Dermis microvascular lymphatic vessel endothelial cell (primary cell): ENCODE measurements around the gene CCDC51. TPM values are rescaled to one million over a fixed set of nuclear protein-coding genes. Genes with fewer than 3 reads are reported as not detected.
A peak's percentile ranks its signal among the peaks of the same experiment; 100 is the strongest.

Experiments
- DNase-seq, 2 donors: peaks; one replicate each; pipeline versions ENCODE4 v3.0.0 to v3.0.0-alpha.2; 2010; ENCODE audit warnings: low read depth in 2 of 2
- total RNA-seq: library from RNA; depleted of rRNA; stranded (reverse); fragments of >200 nt; gene quantifications from 2 replicates; pipeline ENCODE4 v1.2.1, GENCODE V29; 2014

CCDC51 gene
- total RNA-seq, 1 donor from 2014 or later, result 13.1 TPM

DNA sequence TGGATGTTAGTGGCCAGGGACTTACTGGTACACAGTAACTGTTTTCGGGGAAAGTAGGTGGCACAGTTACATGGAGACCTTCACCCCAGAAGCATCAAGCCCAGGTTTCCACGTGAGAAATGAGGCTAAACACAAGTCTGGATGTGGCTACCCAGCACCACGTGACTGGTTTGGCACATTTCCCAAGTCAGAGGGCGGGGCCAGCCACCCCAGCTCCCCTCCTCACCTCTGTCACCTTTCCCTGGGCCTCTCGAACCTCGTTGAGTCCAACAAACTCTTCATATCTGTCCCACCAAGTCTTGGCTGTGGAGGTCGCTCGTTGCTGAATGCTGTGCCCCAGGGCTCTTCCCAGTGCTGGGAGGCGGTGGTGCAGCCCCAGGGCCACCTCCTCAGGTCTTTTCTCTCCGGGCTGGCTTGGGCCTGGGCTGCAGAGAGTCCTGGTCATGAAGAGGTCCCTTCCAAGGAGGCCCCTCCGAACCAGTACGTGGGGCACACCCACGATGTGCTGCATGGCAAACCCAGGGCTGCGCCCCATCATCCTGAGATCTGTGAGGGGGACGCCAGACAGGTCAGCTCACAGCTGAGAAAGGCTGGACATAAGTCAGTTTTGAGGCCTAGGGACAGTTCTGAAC lies 5.2 kb downstream of the CCDC51 start:
- no peak for DNase-seq

DNA sequence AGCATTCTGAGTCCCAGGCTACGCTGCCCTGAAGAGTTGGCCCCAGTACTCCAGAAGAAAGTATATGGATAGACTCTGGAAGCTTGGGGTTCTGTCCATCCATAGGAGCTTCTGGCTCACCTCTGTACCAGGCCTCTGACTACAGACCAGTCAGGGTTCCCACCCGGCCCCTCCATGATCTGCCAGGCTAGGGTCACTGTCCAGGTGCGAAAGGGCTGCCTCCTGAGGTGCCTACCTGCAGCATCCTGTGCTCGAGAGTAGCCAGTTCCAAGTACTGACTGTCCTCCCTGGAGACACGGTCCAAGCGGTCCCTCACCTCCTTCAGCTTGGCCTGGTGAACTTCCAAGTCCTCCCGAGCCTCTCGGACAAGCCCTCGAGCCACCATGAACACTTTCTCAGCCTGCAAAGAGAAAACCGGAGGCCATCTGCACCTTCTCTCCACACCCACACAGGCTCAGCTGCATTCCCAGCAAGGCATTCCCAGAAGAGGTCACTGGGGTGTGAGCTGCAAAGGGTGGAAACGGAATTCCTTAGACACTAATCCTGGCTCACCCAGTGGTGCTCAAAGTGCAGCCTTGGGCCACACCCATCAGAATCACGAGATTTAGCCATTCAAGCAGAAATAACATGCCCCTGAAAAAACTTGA lies 6.3 kb downstream of the CCDC51 start:
- no peak for DNase-seq

DNA sequence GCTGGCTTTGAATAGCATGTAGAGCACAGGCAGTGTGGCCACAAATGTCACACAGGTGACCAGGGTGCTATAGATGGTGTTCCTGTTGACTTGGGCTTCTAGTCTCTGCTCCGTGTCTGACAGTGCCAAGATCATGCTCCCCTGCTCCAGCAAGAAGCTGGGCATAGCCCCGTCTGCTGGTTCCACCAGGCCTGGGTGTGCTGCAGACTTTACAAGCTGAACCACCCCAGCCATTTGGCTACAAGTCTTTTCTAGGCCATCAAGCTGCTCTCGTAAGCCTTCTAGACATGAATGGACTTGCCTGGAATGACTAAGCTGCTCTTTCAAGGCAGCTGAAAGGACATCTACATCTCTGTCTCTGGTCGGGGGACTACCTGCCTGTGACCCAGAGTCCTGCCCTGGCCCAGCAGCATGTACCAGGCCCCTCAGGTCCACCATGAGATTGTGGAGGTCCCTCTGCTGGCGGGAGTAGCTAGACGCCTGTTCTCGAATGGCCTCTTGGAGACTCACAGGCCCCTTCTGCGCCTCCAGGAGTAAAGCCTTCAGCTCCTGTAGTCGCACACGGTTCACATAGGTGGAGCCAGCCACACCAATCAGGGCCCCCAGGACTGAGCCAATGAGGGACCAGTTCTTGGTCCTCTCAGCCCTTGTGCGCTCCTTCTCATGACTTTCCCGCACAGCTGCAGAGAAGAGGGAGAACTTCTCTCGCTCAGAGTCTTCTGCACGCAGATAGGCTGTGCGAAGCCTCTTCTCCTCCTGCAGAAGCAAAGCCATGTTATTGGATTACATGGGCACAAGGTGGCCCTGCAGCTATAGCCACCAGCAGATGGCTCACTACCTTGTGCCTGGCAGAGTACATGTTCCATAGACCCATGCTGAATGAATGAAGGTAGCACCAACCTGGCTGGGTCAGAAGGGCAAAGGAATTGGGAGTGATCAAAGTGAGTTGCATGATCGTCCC lies 7.2 kb downstream of the CCDC51 start:
- peak in 1 of 2 donors; percentile 26 for DNase-seq

DNA sequence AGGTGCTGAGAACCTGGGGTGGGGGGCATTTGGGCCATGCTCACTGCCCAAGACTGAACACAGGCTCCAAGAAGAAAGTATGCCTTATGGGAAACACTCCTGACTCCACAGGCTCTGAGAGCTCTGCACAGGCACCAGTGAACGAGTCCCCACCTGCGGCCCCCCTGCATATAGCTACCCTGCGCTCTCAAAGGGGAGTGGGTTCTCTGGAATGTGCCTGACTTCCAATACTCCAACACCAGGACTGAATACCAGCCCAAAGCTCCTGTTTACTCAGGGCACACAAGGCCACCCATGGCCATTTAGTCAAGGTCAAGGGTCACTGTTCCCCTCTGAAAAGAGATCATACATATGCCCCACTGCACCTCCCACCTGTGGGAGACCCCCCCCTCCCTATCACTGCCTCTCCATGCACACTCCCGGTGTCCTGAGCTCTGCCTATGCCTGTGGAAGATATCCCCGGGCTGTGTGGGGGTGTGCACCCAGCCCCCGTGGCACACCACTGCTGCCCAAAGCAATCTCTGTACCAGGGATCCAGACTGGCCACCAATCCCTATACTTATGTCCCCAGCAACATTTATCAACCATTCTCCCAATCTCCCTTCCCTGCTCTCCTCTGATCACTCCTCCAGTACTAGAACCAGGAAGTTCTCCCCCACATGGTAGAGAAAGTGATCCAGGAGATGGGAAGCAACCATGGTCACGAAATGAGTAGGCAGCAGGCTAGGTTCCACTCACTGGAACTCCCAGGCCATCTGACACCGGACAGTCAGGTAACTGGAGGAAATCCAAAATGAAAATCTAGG lies 8.5 kb downstream of the CCDC51 start:
- DNase-seq, result no peak

DNA sequence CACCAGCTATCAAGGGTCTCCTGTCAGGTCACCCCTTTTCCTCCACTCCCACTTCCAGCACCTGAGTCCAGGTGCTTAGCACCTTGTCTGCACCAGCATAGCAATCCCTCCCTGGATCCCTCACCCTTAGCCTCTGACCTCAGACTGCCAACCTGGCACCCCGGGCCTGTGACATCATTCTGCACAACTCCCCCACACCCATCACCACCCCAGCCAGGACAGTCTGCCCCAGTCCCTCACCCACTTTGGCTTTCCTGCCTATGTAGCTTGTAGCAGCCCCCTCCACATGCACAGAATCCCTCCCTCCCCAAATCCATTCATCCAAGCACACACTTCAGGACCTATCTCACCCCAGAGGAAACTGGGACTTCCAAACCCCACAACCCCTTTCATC lies 9.2 kb downstream of the CCDC51 start:
- no peak for DNase-seq

DNA sequence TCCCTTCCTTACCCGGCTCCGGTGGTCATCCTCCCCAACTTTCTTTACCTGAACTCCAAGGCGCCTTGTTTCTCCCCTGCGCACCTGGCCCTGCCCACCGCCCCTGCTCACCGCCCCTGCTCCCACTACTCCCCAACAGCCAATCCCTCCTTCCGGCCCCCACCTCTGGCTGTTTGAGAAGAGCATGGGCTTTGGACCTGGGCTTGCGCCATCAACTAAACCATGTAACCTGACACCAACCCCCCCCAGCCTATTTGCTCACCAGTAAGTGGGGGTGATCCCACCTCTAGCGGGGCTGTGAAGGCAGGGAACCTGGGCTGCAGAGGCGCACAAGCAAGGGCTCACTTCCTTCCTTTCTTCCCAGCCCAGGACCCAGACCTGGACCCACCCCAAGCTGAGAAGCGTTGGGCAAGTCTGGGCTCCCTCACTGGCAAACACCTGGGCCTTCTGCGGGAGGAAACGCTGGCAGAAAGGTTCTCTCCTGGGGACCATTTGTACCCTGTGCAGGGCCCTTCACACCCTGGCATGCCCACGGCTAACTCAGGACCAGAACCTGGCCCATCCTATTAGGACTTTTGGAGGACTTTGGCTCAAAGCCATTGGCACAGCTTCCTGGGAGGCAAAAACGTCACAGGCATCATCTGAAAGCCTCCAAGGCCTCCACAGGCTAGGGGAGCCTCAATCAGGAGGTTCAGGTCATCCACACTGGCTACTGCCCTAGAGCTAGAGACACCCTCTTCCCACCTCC lies 9.8 kb downstream of the CCDC51 start, which contains the start of gene PLXNB1:
TSS of gene PLXNB1 (minus strand) at position 127 of the 748 bp plus-strand sequence. CDS start 5,475 bp downstream, outside the sequence.
- DNase-seq, result peak in 1 of 2 donors; percentile 50

DNA sequence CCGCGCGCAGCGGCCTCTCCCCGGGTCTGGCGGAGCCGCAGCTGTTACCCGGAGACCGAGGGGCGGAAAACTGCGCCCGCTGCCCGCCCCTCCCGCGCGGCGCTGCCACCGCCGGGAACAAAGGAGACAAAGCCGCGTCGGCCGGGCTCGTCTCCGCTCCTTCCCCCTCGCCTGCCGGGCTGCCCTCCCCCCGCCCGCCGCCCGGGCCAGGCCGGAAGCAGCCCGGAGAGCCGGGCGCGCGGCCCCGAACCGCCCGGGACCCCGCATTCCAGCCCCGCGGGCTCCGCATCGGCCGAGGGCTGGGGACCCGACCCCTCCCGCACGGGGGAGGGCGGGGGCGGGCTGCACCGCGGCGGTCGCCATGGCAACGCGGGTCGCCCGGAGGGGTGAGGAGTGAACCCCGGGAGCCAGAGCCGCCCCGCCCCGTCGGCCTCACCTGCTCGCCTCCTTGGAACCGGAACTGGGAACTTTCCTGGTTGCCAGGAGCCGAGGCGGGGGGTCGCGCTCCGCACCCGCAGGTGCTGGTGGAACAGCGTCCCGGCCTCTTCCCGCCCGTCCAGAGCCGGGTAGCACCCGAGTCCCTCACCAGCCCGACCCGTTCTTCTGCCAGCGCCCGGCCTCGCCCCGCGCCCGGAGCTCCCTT lies 10.5 kb downstream of the CCDC51 start:
- peak in 1 of 2 donors; percentile 38 for DNase-seq

DNA sequence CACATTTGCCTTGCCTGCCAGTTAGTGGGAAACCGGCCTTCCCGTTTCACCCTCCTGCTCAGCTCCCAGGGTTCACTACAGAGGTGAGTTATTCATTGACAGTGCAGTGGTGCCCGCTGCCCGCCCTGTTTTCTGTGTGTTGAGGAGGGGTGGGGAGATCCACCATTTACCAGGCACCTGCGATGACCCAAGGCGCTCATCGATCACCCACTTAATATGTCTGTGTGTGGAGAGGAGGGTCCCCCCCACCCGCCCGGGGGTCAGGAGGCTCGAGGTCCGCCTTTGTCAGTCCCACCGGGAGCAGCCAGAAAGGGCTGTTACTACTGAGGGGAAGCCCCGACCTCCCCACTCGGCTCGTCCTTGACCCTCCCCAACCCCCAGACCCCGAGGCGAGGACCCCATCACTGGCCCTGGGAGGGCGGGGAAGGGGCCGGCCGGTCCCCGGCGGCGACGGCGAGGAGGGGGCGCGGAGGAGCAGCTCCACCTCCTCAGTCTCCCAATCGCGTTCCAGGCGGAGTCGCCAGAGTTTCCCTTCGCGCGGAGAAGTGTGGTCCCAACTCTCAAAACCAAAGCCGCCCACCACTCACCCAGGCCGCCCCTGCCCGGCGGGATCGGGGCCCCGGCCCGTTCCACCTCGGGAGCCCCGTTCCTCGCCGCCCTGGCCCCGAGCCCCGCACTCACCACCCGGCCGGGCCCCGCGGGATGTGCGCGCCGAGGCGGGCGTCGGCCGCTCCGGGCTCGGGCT lies 11.2 kb downstream of the CCDC51 start:
- DNase-seq, result peak in 1 of 2 donors; percentile 35

DNA sequence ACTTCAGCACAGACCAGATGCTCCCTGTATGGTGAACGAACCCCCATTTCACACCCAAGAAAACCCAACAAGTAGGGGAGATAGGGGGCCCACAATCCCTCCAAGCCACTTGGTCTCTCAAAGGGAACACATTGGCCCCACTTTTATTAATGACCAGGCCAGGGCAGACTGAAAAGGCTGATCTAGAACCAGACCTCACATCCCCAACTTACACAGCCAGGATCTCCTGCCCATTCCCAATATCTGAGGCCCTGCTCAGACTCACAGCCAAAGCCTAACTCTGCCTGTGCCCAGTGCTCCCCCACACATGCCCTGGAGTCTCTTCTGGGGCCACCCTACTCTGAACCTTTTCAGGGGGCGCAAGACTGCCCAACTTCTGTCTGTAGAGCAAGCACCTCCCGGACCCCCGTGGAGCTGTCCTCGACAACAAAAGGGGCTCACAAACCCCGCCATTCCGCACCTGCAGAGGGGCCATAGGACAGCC lies 11.8 kb downstream of the CCDC51 start:
- no peak for DNase-seq

DNA sequence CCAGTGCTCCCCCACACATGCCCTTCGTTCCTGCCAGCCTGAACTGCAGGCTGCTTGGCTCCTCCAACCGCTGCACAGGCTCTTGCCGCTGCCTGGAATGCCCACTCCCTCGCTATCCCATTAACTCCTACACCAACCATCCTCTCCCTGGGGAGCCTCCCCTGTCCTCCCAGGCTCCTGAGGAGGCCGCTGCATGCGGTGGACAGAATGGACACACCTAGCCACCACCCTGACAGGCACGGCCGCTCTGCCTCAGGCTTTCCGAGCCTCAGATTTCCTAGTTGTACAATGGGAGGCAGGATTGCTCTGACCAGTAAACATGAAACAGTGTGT lies 12.3 kb downstream of the CCDC51 start:
- DNase-seq, result no peak

DNA sequence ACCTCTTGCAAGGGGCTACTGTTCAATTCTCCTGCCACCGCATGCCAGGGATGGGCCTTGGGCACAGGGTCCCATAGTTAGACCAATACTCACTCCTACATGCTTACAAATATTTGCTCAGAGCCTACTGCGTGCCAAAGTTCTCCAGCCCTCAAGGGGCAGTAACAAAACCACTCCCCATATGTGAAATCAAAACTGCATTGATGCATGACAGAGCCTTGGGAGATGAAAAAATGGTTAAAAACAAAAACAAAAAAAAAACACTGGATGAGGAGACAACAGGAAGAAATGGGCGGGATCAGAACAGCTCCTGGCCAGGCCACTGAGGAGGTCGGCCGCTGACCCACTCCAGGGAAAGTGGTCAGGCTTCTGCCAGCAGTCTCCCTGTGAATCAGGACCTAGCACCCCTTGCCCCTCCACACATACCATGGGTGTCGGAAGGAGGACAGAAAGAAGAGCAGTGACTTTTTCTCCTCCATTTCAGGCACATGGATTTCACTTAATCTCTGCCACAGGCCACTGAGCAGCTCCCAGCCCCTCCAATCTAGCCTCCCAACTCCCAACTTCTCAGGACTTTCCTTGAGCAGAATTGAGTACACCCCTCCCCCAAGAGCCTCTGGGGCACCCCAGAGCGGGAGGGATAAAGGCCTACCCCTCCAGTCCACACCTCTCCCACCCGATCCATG lies 12.8 kb downstream of the CCDC51 start:
- no peak for DNase-seq

DNA sequence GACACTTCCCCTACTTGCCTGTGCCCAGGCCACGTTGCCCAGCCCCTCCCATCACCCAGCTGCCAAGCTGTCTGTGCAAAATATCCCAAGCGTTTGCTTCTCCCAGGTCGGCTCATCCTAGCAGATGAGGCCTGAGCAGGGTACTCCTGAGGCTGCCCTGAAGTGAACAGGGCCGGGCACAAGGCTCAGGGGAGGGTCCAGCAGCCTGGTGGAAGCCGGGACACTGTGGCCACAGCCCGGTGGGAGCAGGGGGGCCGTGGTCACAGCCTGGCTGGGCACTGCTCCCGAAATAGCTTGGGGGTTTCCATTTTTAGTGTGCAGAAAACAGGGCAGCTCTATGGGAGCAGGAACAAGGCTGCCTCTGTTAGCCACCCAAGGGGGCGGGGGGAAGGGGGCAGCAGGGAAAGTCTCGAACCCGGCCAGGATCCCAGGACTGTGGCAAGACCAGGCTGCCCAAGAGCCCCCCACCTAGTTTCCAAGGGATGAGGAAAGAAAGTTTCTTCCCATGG lies 13.5 kb downstream of the CCDC51 start:
- DNase-seq, result no peak

DNA sequence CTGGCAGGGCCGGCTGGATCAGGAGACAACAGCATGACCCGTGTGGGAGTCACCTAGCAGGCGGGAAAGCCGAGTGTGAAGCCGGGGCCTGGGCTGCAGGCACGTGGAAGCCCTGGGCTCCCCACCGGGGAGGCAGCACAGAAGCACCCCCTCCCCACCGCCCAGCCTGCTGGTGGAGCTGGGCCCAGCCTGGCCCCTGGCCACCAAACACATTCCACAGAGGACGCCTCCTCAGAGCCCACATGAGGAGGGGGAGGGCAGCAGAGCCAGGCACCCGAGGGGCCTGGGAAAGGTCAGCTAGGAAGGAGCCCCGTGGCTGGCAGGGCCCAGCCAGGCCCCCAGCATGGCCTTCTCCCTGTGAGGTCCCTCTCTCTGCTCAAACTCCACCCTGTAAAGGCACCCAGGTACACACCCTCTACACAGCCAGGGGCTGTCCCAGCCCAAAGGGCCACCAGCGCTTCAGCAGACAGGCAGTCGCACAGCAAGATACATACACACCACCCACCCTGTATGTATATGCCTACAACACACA lies 14.6 kb downstream of the CCDC51 start:
- DNase-seq, result no peak

DNA sequence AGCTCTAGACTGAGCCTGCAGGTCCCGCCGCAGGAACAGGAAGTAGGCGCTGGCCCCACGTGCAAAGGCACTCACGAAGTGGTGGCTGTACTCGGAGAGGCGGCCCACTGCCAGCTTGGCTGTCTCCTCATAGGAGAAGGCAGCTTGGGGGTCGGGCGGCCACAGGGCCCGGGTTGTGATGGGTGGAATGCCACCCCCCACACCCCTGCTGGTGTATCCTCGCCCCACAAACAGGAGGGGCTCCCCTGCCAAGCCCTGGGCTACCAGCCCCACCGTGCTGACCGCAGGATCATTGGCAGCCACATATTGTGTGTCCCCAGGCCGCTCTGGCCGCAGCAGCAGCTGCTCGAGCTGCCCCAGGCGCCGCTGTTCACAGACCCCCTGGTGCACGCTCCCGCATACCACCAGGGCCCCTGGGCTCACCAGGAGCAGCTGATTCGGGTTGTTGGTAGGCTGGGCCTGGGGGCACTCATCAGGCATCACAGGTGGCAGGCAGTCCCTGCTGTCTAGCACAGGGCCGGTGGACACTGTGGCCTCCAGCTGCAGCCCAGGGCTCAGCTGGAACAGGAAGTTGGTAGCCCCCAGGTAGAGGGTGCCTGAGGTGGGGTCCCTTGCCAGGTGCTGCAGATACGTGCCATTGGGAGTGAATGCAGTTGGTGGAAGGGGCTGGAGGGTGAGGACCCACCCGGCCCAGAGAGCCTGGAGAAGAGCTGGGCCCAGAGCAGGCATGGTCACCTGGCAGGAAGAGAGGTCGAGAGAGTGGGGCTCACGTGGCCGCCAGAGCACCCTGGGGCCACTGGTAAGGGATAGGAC lies 15.8 kb downstream of the CCDC51 start:
- DNase-seq, result no peak

DNA sequence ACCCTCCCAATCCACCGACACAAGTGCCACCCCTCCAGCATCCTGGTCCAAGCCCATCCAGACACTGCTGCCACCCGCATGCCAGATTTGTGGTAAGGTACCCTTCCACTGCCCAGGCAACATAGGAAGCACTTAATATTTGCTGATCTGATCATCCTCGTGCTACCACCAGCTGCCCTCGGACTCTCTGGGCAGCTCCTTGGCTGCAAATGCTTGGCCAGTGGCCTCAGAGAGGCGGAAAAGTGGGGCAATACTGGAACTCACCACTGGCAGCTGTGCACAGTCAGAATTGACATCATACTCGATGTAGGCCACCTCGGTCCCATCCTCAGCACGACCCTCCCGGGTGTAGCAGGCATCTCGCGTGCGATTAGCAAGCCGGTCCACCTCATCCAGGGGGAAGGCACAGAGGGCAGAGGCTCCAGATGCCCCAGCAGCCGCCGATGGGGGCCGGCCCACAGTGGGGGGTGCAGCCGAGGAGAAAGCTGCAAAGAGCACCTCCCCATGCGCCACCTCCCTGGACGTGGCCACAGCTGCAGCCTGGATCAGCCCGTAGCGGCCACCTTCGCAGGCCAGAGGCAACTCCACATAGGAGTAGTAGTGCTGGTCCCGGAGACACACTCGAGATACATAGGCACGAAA lies 16.6 kb downstream of the CCDC51 start:
- no peak for DNase-seq

DNA sequence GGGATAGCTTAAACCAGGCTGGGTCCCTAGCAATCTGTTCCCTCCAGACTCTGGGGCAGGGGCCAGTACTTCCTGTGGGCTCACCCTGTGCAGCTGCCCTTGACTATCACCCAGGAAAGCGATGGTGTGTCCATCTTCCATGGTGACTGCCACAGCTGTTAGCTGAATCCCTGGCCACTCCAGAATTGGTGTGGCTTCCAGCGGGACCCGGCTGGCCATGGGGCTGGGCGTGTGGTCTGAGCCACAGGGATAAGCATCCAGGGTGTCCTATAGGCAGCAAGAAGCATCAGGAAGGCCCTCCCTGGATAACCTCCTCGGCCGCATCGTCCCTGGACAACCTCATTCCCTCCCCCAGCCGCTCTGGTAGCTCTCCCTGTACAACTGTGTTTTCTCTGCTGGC lies 17.2 kb downstream of the CCDC51 start:
- DNase-seq, result no peak

DNA sequence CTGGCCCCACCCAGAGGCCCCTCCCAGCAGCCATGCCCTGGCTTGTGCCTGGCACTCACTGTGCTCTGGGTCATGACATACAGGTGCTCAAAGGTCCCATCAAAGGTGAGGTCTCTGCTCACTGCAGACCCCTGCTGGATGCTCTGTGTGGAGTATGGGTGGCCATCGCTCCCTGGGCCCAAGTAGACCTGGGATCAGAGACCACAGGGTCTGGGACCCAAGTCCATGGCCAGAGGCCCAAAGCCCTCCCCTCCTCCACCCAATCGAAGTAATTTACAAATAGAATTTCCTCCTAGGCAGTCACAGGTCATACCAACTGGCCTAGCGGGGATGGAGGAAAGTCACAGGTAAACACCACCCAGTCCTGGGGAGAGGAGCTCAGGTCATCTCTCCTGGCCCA lies 17.6 kb downstream of the CCDC51 start:
- DNase-seq, result no peak
